Muscle layer of colon (tissue), 2 donors: ENCODE measurements around the gene ERVV-1.

Source experiments
- H3K27ac ChIP-seq: one replicate; pipeline ENCODE4 v1.7.0; 2013; ENCODE audit warnings: low read depth, mild to moderate bottlenecking, low read length, moderate library complexity
- H3K27me3 ChIP-seq, 2 donors: one replicate each; pipeline ENCODE4 v1.7.0; 2013; ENCODE audit warnings: low read length in 2 of 2, mild to moderate bottlenecking in 2 of 2; ENCODE audit not compliant: insufficient read depth in 2 of 2, control insufficient read depth in 1 of 2
- H3K36me3 ChIP-seq: one replicate; pipeline ENCODE4 v1.7.0; 2013; ENCODE audit warnings: mild to moderate bottlenecking, low read length; ENCODE audit not compliant: insufficient read depth
- H3K4me1 ChIP-seq: one replicate; pipeline ENCODE4 v1.7.0; 2013; ENCODE audit warnings: mild to moderate bottlenecking, low read length; ENCODE audit not compliant: insufficient read depth
- H3K4me3 ChIP-seq, 2 donors: one replicate each; pipeline ENCODE4 v1.7.0; 2013; ENCODE audit warnings: low read length in 2 of 2, low read depth in 1 of 2, mild to moderate bottlenecking in 1 of 2, moderate library complexity in 1 of 2
- H3K9ac ChIP-seq: one replicate; pipeline ENCODE4 v1.7.0; 2013; ENCODE audit warnings: low read length
- H3K9me3 ChIP-seq: one replicate; pipeline ENCODE4 v1.7.0; 2013; ENCODE audit warnings: mild to moderate bottlenecking, low read length
- donor health status: abdominal sarcoma.
- donor health status: Adenocarcinoma of cecum.

Gene ERVV-1

DNA sequence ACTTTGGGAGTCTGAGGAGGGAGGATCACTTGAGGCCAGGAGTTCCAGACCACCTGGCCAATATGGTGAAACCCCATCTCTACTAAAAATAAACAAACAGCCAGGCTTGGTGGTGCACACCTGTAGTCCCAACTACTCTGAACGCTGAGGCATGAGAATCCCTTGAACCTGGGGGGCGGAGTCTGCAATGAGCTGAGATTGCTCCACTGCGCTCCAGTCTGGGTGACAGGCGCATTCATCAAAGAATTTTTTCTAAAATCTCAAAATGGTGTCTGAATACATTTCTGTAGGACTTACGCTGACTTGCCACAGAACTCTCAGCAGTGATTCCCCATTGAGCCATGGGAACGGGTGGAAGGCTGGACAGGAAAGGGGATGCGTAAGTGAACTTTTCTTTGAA lies 18.0 kb upstream of the ERVV-1 start:
- H3K4me1 ChIP-seq = peaks cover 10% of the 10 kb centered on the region
- no peaks in the 10 kb centered on the region for H3K9me3 ChIP-seq
- H3K27me3 ChIP-seq = no peaks in the 10 kb centered on the region
- H3K9ac ChIP-seq = no peak overlapping the region
- H3K27ac ChIP-seq = no peak overlapping the region
- H3K36me3 ChIP-seq = no peaks in the 10 kb centered on the region
- H3K4me3 ChIP-seq = no peak overlapping the region

DNA sequence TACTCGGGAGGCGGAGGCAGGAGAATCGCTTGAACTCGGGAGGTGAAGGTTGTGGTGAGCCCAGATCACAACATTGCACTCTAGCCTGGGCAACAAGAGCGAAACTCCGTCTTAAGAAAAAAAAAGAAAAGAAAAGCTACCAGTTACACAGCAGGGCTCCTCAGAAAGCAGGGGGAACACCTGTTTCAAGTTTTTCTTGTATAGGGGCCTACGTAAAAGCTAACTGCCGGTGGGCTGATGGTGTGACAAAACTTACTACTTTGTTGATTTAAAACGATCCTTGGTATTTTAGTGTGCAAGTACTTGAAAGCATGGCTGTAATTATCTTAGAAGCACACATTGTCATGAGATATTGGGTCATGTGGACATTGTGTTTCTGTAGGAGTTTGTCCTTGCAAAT lies 15.7 kb upstream of the ERVV-1 start:
- H3K9ac ChIP-seq = no peak overlapping the region

DNA sequence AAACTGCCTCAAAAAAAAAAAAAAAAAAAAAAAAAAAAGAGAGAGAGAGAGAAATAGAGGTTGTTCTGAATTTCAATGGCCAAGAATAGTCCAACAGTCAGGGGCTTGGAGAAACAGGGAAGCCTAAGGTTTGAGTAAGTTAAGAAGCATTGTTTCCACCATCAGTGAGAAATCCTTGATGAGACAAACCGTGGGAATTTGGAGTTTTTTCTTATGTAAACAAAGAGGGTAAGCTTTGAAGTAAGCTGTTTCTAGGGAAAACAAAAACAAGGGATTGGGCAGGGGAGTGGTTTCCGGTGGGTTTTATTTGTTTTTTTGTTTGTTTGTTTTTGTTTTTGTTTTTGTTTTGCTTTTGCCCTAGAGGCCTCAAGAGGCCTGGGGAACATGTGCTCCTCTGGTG lies 11.2 kb upstream of the ERVV-1 start:
- Histone ChIP-seq H3K9ac (no peak overlapping the region), H3K4me1 (no peaks in the 10 kb centered on the region)

More for the DNA sequence above, 15.7 kb upstream of the ERVV-1 start:
- no peaks in the 10 kb centered on the region for H3K36me3 ChIP-seq
- no peaks in the 10 kb centered on the region for H3K27me3 ChIP-seq
- no peak overlapping the region for H3K27ac ChIP-seq
- H3K4me1 ChIP-seq = no peaks in the 10 kb centered on the region
- no peak overlapping the region for H3K4me3 ChIP-seq
- H3K9me3 ChIP-seq = no peaks in the 10 kb centered on the region

DNA sequence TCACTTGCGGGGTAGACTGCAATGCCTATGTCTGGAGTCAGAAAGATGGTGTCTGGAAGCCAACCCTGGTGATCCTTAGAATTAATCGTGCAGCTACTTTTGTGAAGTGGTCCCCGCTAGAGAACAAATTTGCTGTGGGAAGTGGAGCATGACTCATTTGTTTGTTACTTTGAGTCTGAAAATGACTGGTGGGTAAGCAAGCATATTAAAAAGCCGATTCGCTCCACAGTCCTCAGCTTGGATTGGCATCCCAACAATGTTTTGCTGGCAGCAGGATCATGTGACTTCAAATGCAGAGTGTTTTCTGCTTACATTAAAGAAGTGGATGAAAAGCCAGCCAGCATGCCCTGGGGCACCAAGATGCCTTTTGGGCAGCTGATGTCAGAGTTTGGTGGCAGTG lies 9.5 kb upstream of the ERVV-1 start:
- Histone ChIP-seq H3K4me3 (no peak overlapping the region), H3K27me3 (no peaks in the 10 kb centered on the region), H3K9me3 (no peaks in the 10 kb centered on the region), H3K9ac (no peak overlapping the region), H3K27ac (no peak overlapping the region), H3K36me3 (no peaks in the 10 kb centered on the region), H3K4me1 (no peaks in the 10 kb centered on the region)

More for the DNA sequence above, 11.2 kb upstream of the ERVV-1 start:
- Histone ChIP-seq H3K9me3 (no peaks in the 10 kb centered on the region), H3K36me3 (no peaks in the 10 kb centered on the region), H3K4me3 (no peak overlapping the region), H3K27ac (no peak overlapping the region), H3K27me3 (no peaks in the 10 kb centered on the region)

DNA sequence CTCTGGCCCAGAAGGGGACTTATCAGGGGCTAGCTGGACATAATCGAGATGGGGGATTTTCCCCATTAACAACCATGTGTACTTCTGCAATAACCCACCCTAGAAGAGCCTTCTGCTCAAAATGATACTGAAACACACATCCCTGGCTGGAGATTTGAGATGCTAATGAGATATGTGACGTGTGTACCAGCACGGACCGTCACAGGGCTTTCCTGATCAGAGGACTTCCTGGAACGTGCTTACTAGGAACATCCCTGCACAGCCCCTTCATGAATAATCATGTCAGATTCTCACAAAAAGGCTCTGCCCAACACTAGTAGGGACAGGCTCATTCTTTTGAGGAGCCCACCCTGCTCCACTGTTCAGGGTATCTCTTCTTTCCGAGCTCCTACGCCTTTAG lies 6.5 kb upstream of the ERVV-1 start:
- no peak overlapping the region for H3K4me3 ChIP-seq
- no peak overlapping the region for H3K9ac ChIP-seq
- no peaks in the 10 kb centered on the region for H3K36me3 ChIP-seq
- no peaks in the 10 kb centered on the region for H3K27me3 ChIP-seq
- H3K9me3 ChIP-seq = no peaks in the 10 kb centered on the region
- no peak overlapping the region for H3K27ac ChIP-seq
- H3K4me1 ChIP-seq = no peaks in the 10 kb centered on the region

DNA sequence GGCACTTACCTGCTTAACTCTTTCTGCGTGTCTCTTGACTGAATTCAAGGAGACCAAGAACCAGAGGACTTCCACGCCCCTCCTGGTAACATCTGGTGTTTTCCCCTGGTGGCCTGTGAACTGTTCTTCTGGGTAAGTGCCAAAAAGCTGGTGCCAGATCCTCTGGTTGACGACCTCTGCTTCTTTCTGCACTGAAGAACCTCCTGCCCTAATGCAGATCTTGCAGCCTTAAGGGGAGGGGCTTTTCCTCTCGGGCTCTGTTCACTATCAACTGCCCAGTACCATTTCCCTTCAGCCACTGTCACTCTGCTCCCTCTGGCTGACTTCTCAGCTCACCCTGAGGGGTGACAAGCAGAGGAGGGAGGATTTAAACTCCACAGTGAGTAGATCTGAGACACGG lies 6.1 kb upstream of the ERVV-1 start:
- no peaks in the 10 kb centered on the region for H3K4me1 ChIP-seq
- H3K9ac ChIP-seq = no peak overlapping the region
- H3K27ac ChIP-seq = no peak overlapping the region
- H3K4me3 ChIP-seq = no peak overlapping the region
- H3K9me3 ChIP-seq = no peaks in the 10 kb centered on the region
- no peaks in the 10 kb centered on the region for H3K27me3 ChIP-seq
- H3K36me3 ChIP-seq = no peaks in the 10 kb centered on the region

DNA sequence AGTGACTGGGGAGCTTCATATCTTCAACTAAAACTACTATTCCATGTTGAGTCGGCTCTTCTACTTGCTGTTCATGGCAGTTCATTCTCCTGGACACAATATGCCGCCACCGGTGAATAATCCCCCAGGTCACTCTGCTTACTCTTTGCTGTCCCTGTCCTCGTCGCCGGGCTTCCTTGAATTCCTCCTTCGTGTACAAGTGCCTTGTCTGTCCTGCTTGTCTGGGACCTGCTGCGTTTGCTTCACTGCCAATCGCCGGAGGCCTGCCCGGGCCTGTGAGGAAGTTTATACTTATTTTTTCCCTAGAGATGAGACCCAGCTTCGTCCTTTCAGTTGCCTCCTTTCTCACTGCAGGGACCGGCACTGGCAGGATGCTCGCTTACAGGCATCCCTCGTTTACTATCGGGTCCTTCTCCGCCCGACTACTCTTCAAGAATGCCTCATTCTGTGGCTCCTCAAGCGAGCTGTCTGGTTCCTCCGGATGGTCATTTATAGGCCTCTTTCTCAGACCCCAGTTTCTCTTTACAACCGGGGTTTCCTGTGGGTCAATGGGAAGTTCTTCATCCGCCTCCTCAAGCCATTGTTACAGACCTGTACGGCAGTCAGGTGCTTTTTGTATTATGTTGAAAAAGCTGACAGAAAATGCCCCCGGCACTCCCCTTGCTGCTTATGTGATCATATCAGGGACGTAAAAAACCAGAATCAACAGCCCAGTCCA lies 5.5 kb upstream of the ERVV-1 start:
- Histone ChIP-seq H3K9me3 (no peaks in the 10 kb centered on the region), H3K27me3 (no peaks in the 10 kb centered on the region), H3K27ac (no peak overlapping the region), H3K4me3 (no peak overlapping the region), H3K9ac (no peak overlapping the region), H3K4me1 (no peaks in the 10 kb centered on the region), H3K36me3 (no peaks in the 10 kb centered on the region)

DNA sequence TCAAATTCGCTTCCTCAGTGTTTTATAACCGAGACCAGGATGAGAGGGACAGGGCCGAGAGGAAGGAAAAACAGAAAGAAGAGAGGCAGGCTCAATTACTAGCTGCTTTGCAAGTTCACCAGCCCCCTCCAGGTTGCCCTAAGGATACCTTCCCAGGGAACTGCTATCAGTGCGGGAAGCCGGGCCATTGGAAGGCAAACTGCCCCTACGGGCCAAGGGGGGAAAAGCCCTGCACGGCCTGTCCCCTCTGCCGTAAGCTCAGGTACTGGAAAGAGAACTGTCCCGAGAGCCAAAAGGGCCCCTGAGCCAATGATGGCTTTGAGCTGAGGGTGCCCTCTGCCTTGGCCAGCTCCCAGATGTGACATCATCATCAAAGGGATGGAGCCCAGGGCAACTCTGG lies 3.2 kb upstream of the ERVV-1 start:
- Histone ChIP-seq H3K27me3 (no peaks in the 10 kb centered on the region), H3K9ac (no peak overlapping the region), H3K27ac (no peak overlapping the region), H3K9me3 (no peaks in the 10 kb centered on the region), H3K4me3 (no peak overlapping the region), H3K4me1 (no peaks in the 10 kb centered on the region), H3K36me3 (no peaks in the 10 kb centered on the region)

DNA sequence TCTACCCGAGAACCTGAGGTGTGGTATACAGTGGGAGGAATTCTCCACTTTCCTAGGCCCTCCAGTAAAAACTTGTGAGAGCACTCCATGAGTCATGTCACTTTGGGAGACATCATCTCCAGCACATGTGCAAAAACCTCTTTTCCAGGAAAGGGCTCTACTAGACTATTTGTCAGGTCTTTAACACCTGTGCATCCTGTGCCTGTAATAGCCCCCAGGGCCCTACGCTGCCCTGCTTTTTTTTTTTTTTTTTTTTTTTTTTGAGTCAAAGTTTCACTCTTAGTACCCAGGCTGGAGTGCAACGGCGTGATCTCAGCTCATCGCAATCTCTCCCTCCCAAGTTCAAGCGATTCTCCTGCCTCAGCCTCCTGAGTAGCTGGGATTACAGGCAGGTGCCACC lies 1.7 kb upstream of the ERVV-1 start:
- no peaks in the 10 kb centered on the region for H3K36me3 ChIP-seq
- H3K4me3 ChIP-seq = no peak overlapping the region
- no peak overlapping the region for H3K27ac ChIP-seq
- H3K27me3 ChIP-seq = no peaks in the 10 kb centered on the region
- H3K4me1 ChIP-seq = no peaks in the 10 kb centered on the region
- no peak overlapping the region for H3K9ac ChIP-seq
- no peaks in the 10 kb centered on the region for H3K9me3 ChIP-seq

DNA sequence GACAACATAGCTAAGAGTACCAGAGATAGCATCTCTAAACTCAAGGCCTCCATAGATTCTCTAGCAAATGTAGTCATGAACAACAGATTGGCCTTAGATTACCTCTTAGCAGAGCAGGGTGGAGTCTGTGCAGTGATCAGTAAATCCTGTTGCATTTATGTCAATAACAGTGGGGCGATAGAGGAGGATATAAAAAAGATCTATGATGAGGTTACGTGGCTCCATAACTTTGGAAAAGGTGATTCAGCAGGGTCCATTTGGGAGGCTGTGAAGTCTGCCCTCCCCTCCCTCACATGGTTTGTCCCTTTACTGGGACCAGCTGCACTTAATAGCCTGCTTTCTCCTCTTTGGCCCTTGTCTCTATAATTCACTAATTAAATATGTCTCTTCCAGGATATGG lies 1.4 kb downstream of the ERVV-1 start:
- H3K4me1 ChIP-seq = no peaks in the 10 kb centered on the region
- H3K27ac ChIP-seq = no peak overlapping the region
- no peaks in the 10 kb centered on the region for H3K9me3 ChIP-seq
- H3K36me3 ChIP-seq = no peaks in the 10 kb centered on the region
- H3K4me3 ChIP-seq = no peak overlapping the region
- H3K27me3 ChIP-seq = no peaks in the 10 kb centered on the region
- no peak overlapping the region for H3K9ac ChIP-seq

DNA sequence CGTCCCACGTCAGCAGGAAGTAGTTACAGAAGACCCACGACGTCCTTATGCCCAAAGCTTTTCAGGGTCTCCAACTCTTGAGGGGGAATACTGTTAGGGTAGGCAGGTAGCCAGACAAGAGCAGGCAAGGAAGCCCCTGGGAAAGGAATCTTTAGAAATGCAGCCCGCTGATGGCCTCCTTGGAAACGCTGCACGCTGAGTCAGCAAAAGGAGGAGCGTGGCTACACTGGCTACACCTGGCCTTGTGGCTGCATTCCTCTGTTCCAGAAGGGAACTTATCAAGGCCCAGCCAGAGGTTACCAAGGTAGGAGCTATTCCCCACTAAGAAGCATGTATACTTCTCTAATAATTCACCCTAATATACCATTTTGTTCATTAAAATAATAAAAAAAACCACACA lies 2.0 kb downstream of the ERVV-1 start:
- no peak overlapping the region for H3K4me3 ChIP-seq
- no peaks in the 10 kb centered on the region for H3K4me1 ChIP-seq
- H3K27ac ChIP-seq = no peak overlapping the region
- H3K9me3 ChIP-seq = no peaks in the 10 kb centered on the region
- no peaks in the 10 kb centered on the region for H3K27me3 ChIP-seq
- no peaks in the 10 kb centered on the region for H3K36me3 ChIP-seq
- H3K9ac ChIP-seq = no peak overlapping the region

DNA sequence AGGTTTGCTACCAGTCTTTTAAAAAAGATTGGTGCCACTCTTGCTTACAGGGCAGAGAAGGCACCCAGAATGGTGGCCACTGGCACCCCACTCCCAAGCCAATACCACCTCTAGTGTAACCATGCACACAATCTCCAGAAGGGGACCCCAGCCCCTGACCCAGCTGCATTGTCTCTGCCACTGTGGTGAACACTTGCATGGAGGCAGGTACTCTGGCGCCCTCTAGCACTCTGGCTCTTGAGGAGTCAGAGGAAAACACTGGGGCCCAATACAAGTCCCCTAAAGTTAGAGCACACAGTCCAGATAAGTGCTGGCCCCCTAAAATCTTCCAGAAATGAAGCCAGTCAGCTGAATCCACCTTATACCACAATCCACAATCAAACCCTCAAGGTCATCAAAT lies 6.0 kb downstream of the ERVV-1 start:
- Histone ChIP-seq H3K27me3 (no peaks in the 10 kb centered on the region), H3K4me1 (no peaks in the 10 kb centered on the region), H3K36me3 (no peaks in the 10 kb centered on the region), H3K4me3 (no peak overlapping the region), H3K27ac (no peak overlapping the region), H3K9me3 (no peaks in the 10 kb centered on the region), H3K9ac (no peak overlapping the region)
